Activated T-helper 17 cell treated with anti-CD3 and anti-CD28 coated beads, Interleukin-2, amount 50 U/mL, for 72 hours (primary cell): Measurements from ENCODE around the gene PGR. TPM values are rescaled to one million over a fixed set of nuclear protein-coding genes. Genes with fewer than 3 reads are reported as not detected.

Source experiments
- ATAC-seq: fragments of 150-1000 bp; cut with Tn5 transposase; replicated peaks from 2 replicates; pipeline ENCODE4 v1.10.0; 2021; ENCODE audit warnings: mild to moderate bottlenecking, moderate library complexity
- H3K27ac Mint-ChIP-seq: one replicate; pipeline ENCODE4 v1.8.0; 2022; ENCODE audit warnings: mixed read lengths
- H3K27me3 Mint-ChIP-seq: one replicate; pipeline ENCODE4 v1.8.0; 2022; ENCODE audit warnings: mixed read lengths
- H3K36me3 Mint-ChIP-seq: one replicate; pipeline ENCODE4 v1.8.0; 2022; ENCODE audit warnings: low read depth, mild to moderate bottlenecking, mixed read lengths
- H3K4me1 Mint-ChIP-seq: one replicate; pipeline ENCODE4 v1.8.0; 2022; ENCODE audit warnings: mixed read lengths
- H3K4me3 Mint-ChIP-seq: one replicate; pipeline ENCODE4 v1.8.0; 2022; ENCODE audit warnings: mild to moderate bottlenecking, mixed read lengths
- H3K9me3 Mint-ChIP-seq: one replicate; pipeline ENCODE4 v1.8.0; 2022; ENCODE audit warnings: mixed read lengths
- total RNA-seq, 2 donors: library from RNA; stranded (reverse); gene quantifications; one replicate each; pipeline ENCODE4 v1.2.3, GENCODE V29; 2022

The PGR gene
- total RNA-seq, 2 donors from 2014 or later: not detected

GRCh38 chr11:101010899-101011298 lies 118.7 kb downstream of the PGR start:
- ATAC-seq: no peak
- Mint-ChIP-seq H3K9me3 (peaks cover 4% of the 10 kb centered on the region), H3K4me3 (no peak overlapping the region), H3K36me3 (no peaks in the 10 kb centered on the region), H3K27ac (no peak overlapping the region), H3K4me1 (no peaks in the 10 kb centered on the region), H3K27me3 (no peaks in the 10 kb centered on the region)

DNA sequence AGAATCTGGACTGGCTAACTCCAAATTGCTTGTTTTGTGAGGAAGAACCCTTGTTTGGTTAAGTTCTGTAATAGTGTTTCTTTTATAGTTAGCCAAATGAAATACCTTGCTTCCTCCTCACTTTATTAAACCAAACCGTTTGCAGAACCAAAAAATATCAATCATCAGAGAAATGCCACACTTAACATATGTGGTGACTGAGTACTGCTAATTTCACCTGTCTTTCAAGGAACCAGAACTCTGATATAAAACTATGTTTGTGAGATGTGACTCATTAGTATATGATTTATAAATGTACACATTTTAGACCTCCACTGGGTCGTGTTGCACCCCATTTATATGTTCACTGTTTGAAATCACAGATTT lies 119.9 kb downstream of the PGR start:
- Mint-ChIP-seq H3K9me3 (peaks cover 4% of the 10 kb centered on the region), H3K27ac (no peak overlapping the region), H3K27me3 (no peaks in the 10 kb centered on the region), H3K4me3 (no peak overlapping the region), H3K4me1 (no peaks in the 10 kb centered on the region), H3K36me3 (no peaks in the 10 kb centered on the region)
- ATAC-seq: no peak

GRCh38 chr11:101008961-101009689 lies 120.5 kb downstream of the PGR start:
- Mint-ChIP-seq H3K4me3 (no peak overlapping the region), H3K4me1 (no peaks in the 10 kb centered on the region), H3K9me3 (peaks cover 4% of the 10 kb centered on the region), H3K27ac (no peak overlapping the region), H3K27me3 (no peaks in the 10 kb centered on the region), H3K36me3 (no peaks in the 10 kb centered on the region)
- ATAC-seq: no peak

- Mint-ChIP-seq H3K27me3 (no peaks in the 10 kb centered on the region), H3K9me3 (peaks cover 14% of the 10 kb centered on the region), H3K4me1 (no peaks in the 10 kb centered on the region), H3K4me3 (no peak overlapping the region), H3K27ac (no peak overlapping the region), H3K36me3 (no peaks in the 10 kb centered on the region)
- no peak for ATAC-seq
These were observed 126.1 kb downstream of the PGR start for GRCh38 chr11:101003468-101003867.

GRCh38 chr11:100999756-101000155 lies 129.9 kb downstream of the PGR start:
- Mint-ChIP-seq H3K27me3 (no peaks in the 10 kb centered on the region), H3K4me1 (no peaks in the 10 kb centered on the region), H3K4me3 (no peak overlapping the region), H3K36me3 (no peaks in the 10 kb centered on the region), H3K27ac (no peak overlapping the region), H3K9me3 (peaks cover 13% of the 10 kb centered on the region)
- no peak for ATAC-seq

- no peak for ATAC-seq
- Mint-ChIP-seq H3K9me3 (peaks cover 9% of the 10 kb centered on the region), H3K4me3 (no peak overlapping the region), H3K27me3 (no peaks in the 10 kb centered on the region), H3K4me1 (no peaks in the 10 kb centered on the region), H3K36me3 (no peaks in the 10 kb centered on the region), H3K27ac (no peak overlapping the region)
These were observed 134.6 kb downstream of the PGR start for GRCh38 chr11:100994966-100995365.

- no peaks in the 10 kb centered on the region for H3K36me3 Mint-ChIP-seq
These were observed 138.1 kb downstream of the PGR start for GRCh38 chr11:100991541-100991940.

GRCh38 chr11:100990931-100991330 lies 138.7 kb downstream of the PGR start:
- Mint-ChIP-seq H3K27me3 (no peaks in the 10 kb centered on the region), H3K9me3 (peaks cover 6% of the 10 kb centered on the region), H3K27ac (no peak overlapping the region), H3K36me3 (no peaks in the 10 kb centered on the region), H3K4me1 (no peaks in the 10 kb centered on the region), H3K4me3 (no peak overlapping the region)
- no peak for ATAC-seq

More at GRCh38 chr11:100991541-100991940, 138.1 kb downstream of the PGR start:
- H3K27ac Mint-ChIP-seq: no peak overlapping the region
- ATAC-seq: no peak
- H3K27me3 Mint-ChIP-seq: no peaks in the 10 kb centered on the region
- no peak overlapping the region for H3K4me3 Mint-ChIP-seq
- H3K4me1 Mint-ChIP-seq: no peaks in the 10 kb centered on the region
- no peaks in the 10 kb centered on the region for H3K9me3 Mint-ChIP-seq

DNA sequence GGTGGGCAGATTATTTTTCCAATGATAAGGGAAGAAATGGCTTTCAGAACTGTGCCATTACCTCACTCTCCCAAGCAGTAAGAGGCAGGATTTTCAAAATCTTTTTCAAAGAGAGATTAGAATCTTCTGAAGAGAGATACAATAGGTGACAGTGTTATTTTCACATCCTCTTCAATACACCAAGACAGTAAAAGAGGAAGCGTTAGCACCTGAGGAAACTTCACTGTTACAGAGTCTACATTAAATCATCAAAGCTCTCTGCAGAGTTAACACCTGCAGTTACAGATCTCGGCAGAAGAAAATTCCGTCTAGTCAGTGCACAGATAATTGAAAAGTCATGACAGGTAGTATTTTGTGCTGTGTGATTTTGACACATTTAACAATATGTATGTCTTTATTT lies 144.9 kb downstream of the PGR start:
- H3K27ac Mint-ChIP-seq: no peak overlapping the region
- H3K4me3 Mint-ChIP-seq: no peak overlapping the region
- peaks cover 13% of the 10 kb centered on the region for H3K9me3 Mint-ChIP-seq
- H3K4me1 Mint-ChIP-seq: no peaks in the 10 kb centered on the region
- H3K27me3 Mint-ChIP-seq: no peaks in the 10 kb centered on the region
- ATAC-seq: no peak
- H3K36me3 Mint-ChIP-seq: no peaks in the 10 kb centered on the region

DNA sequence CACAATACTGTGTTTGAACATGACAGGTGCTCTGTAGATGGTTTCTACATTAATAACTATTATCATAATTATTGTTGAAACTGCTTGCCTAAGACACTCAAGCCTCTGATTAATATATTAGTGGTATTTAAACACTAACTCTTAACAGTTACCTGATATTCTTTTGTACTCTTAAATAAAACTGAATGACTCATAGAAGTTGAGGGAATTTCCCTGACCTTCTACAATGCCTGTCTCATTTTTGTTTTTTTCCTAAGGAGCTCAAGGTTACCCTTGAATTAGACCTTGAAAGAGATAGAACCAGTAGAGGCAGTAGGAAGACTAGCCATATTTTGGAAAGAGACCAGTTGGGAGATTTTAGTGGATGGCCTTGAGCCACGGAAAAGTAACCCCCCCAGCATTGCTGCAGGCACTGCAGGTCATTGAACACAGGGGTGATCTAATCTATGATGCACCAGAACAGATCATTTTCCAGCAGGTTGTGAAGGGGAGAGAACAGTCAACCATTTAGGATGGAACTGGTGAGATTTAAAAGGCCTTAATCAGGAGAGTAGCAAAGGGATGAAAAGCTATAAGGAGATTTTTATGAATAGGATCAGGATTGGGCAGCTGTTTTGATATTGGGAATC lies 148.3 kb downstream of the PGR start:
- Mint-ChIP-seq H3K27ac (no peak overlapping the region), H3K4me1 (no peaks in the 10 kb centered on the region), H3K36me3 (no peaks in the 10 kb centered on the region)

GRCh38 chr11:100980156-100980555 lies 149.5 kb downstream of the PGR start:
- no peak overlapping the region for H3K4me3 Mint-ChIP-seq
- no peaks in the 10 kb centered on the region for H3K4me1 Mint-ChIP-seq
- no peaks in the 10 kb centered on the region for H3K27me3 Mint-ChIP-seq
- H3K27ac Mint-ChIP-seq: no peak overlapping the region
- H3K36me3 Mint-ChIP-seq: no peaks in the 10 kb centered on the region
- H3K9me3 Mint-ChIP-seq: peaks cover 3% of the 10 kb centered on the region
- ATAC-seq: no peak

More for the DNA sequence above, 148.3 kb downstream of the PGR start:
- H3K27me3 Mint-ChIP-seq: no peaks in the 10 kb centered on the region
- no peak overlapping the region for H3K4me3 Mint-ChIP-seq
- no peak for ATAC-seq
- H3K9me3 Mint-ChIP-seq: peaks cover 11% of the 10 kb centered on the region
